Fibroblast of pulmonary artery (primary cell): ENCODE results near the gene ZNF275.
"Not testable (repeated sequence)": the region's sequence is repeated elsewhere in the genome, so short reads cannot be mapped to it uniquely, and the experiment has no call there.

Experiments
- DNase-seq: peaks from one replicate; pipeline ENCODE4 v3.0.0-alpha.2; 2010; ENCODE audit warnings: low read depth
- H3K4me3 ChIP-seq: replicated peaks from 2 replicates; pipeline ENCODE4 v1.5.1; 2011; ENCODE audit warnings: low read depth, mild to moderate bottlenecking, control low read depth, low read length, moderate library complexity
- TF ChIP-seq, protein P1 (sequence below): IDR thresholded peaks from 2 replicates; pipeline ENCODE4 v1.5.1; 2011; ENCODE audit warnings: mild to moderate bottlenecking, control low read depth, low read length, inconsistent platforms; ENCODE audit errors: missing control alignments

ZNF275 gene

DNA sequence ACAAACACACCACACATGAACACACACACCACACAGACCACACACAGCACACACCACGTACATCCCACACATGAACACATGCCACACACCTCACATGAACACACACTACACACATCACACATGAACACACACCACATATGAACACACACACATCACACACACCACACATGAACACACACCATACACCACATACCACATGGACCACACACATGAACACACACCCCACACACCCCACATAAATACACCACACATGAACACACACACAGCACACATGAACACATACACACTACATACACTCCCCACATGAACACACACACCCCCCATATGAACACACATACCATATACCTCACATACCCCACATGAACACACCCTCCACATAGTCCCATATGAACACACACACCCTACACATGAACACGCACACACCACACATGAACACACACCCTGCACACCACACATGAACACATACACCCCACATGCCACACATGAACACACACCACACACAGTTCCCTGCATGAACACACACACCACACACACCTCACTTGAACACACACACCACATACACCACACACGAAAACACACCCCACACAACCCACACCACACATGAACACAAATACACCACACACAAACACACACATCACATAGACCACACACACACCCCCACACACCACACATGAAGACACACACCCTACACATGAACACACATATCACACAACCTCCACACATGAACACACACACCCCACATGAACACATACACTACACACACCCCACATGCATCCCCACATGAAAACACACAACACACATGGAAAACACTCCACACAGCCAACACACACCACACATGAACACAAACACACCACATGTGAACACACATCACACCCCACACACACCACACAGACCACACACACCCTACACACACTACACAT is 48.9 kb downstream of the ZNF275 start:
- DNase-seq: no peak
- TF ChIP-seq, protein P1, sequence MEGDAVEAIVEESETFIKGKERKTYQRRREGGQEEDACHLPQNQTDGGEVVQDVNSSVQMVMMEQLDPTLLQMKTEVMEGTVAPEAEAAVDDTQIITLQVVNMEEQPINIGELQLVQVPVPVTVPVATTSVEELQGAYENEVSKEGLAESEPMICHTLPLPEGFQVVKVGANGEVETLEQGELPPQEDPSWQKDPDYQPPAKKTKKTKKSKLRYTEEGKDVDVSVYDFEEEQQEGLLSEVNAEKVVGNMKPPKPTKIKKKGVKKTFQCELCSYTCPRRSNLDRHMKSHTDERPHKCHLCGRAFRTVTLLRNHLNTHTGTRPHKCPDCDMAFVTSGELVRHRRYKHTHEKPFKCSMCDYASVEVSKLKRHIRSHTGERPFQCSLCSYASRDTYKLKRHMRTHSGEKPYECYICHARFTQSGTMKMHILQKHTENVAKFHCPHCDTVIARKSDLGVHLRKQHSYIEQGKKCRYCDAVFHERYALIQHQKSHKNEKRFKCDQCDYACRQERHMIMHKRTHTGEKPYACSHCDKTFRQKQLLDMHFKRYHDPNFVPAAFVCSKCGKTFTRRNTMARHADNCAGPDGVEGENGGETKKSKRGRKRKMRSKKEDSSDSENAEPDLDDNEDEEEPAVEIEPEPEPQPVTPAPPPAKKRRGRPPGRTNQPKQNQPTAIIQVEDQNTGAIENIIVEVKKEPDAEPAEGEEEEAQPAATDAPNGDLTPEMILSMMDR: no peak
- no peak overlapping the region for H3K4me3 ChIP-seq

DNA sequence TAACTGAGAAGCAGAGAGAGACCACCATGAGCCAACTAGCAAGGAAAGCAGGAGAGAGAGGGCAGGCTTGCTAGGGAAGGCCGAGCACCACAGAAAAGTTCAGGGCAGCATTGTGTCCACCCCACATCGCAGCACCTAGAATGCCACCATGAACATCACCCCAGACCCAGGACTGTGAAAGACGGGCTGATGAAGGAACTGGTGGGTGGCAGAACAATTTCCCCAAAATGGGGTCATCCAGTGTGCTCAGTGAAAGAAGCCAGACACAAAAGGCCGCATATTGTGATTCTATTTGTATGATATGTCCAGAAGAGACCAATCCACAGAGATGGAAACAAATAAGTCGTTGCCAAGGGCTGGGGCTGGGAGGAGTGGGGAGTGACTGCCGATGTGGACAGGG is 50.4 kb downstream of the ZNF275 start:
- H3K4me3 ChIP-seq: no peak overlapping the region
- TF ChIP-seq, protein P1: no peak
- no peak for DNase-seq

DNA sequence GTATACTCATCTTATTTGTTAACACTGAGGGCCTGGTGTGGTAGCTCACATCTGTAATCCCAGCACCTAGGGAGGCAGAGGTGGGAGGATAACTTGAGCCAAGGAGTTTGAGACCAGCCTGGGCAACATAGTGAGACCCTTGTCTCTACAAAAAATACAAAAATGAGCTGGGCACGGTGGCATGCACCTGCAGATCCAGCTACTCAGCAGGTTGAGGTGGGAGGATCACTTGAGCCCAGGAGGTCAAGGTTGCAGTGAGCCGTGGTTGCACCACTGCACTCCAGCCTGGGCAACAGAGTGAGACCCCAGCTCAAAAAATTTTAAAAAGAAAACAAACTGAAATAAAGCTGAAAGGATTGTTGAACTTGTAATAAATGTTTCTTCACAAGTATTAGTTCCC is 51.0 kb downstream of the ZNF275 start:
- not testable (repeated sequence) for H3K4me3 ChIP-seq, DNase-seq

DNA sequence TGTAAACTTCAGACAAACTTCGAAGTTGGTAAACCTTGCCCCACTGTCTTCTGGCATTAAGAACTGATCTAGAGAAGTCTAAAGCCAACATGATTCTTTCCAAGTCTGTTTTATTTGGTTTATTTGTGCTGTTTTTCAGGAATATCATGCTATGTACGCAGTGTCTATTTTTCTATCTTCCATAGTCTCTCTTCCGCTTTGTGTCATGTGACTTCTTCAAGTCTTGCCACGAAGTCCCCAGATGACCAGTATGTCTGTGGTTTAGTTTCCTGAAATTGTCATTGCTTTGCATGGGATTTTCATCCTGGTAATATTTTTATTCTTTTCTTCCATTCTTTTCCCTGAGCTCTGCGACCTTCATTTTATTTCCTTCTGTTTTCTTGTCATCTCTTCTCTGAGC is 52.1 kb downstream of the ZNF275 start:
- TF ChIP-seq, protein P1: no peak
- no peak for DNase-seq
- H3K4me3 ChIP-seq: no peak overlapping the region

DNA sequence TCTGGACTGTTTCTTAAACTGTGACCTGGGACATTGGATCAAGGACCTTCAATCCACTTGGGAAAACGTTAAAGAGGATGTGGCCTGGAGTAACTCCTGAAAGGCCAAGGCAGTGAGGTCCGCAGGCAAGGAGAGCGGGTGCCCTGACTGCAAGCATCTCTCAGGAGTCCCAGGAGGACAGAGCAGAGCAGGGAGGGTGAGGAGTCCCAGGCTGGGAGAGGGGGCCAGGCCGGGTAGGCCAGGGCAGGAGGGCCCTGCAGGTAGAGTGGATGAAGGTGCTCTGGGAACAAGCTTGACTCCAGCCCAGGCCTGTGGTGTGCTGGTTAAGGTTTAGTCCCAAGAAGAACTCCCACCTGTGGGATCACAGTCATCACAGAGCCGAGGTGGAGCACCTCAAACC is 53.4 kb downstream of the ZNF275 start:
- no peak for DNase-seq
- H3K4me3 ChIP-seq: no peak overlapping the region
- TF ChIP-seq, protein P1: no peak

DNA sequence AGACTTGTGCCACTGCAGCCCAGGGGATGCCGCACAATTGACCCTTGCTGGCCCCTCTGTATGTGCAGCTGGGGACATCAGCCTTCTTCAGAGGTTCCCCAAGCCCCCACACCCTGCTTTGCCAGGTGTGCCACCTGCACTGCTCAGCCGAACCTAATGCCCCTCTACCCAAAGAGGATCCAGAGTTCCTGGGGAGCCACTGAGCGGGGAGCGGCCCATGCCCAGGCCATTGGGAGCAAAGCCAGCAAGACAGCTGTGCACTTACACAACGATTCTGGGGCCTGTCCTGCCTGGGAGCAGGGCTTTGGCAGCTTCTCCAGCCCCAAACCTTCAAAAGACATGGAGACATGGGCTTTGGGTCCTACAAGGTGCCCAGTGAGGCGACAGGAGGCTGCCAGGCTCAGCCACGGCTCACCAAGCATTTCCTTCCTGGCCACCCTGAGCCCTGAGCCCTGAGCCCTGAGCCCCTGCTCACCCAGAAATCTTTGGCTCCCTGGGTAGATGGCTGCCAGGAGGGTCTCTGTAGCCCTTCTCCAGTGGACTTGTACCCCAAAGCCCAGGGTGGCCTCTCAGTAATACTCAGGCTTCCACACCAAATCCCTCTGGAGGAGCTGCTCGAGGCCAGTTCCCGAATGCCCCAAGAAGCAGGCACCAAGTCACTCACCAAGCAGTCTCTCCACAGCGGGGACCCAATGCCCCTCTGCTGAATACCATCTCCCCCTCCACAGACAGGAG is 54.2 kb downstream of the ZNF275 start:
- no peak overlapping the region for H3K4me3 ChIP-seq
- TF ChIP-seq, protein P1: no peak
- DNase-seq: no peak

DNA sequence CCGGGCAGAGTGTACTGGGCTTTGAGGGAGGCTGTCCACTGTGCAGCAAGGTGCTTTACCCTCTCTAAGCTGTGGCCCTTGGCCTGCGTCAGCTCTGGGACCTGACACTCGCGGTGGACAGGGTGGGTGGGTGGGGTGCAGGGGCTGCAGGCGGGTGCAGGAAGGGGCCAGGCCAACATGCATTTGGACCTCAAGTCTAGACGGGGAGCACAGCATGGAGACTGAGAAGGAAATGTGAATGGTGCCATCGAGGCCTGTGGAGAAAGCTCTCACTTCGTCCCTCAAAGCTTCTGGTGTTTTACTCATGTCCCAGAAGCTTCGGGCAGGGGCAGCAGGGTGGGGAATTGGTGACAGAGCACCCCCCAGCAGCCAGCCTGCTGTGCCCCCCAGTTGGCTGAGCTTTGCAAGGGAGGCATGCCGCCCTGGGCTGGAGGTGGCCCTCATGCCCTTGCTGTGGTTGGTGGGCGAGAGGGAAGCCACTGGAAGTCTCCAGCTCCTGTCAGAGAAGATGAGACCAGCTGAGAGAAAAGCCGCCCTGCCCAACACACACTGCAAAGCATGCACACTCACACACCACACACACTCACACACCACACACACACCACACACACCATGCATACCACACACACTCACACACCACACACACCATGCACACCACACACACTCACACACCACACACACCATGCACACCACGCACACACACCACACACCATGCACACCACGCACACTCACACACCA is 54.9 kb downstream of the ZNF275 start:
- DNase-seq: no peak
- no peak overlapping the region for H3K4me3 ChIP-seq
- TF ChIP-seq, protein P1: no peak

DNA sequence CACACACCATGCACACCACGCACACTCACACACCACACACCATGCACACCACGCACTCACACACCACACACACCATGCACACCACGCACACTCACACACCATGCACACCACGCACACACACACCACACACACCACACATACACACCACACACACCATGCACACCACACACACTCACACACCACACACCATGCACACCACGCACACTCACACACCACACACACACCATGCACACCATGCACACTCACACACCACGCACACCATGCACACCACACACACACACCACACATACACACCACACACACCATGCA is 55.5 kb downstream of the ZNF275 start:
- H3K4me3 ChIP-seq, DNase-seq: not testable (repeated sequence)
